GM12801 (cell line): ENCODE results near the gene CNN3.

Experiments
- CTCF ChIP-seq: IDR thresholded peaks from one replicate; pipeline ENCODE4 v1.5.1; 2011; ENCODE audit warnings: control low read depth; ENCODE audit not compliant: insufficient read length; ENCODE audit errors: extremely low read depth

The CNN3 gene

GRCh38 chr1:94878329-94878728 lies 48.6 kb downstream of the CNN3 start:
- no peak for TF ChIP-seq CTCF

GRCh38 chr1:94876362-94876761 lies 50.5 kb downstream of the CNN3 start:
- TF ChIP-seq CTCF: no peak

- no peak for TF ChIP-seq CTCF
Observed at GRCh38 chr1:94875794-94876193, 51.1 kb downstream of the CNN3 start.

DNA sequence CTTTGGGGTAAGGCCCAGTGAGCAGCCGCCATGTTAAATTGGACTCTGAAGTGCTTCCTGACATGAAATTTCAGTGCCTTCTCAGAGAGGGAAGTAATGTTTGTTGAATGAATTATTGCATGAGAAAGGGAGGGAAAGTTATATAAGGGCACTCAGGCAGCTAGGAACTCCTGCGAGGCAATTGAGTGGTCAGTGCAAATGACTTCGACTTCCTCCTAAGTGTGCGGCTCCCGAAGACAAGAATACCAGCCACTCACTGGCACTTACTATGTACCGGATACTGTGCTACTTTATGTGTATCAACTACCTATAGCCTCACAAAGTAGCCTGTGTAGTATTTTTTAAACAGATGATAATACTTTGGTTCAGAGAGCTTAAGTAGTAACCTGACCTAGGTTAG lies 52.5 kb downstream of the CNN3 start:
- TF ChIP-seq CTCF: no peak

- TF ChIP-seq CTCF: no peak
Observed at GRCh38 chr1:94873520-94874351, 53.2 kb downstream of the CNN3 start.

GRCh38 chr1:94872771-94873495 lies 54.0 kb downstream of the CNN3 start:
- no peak for TF ChIP-seq CTCF

DNA sequence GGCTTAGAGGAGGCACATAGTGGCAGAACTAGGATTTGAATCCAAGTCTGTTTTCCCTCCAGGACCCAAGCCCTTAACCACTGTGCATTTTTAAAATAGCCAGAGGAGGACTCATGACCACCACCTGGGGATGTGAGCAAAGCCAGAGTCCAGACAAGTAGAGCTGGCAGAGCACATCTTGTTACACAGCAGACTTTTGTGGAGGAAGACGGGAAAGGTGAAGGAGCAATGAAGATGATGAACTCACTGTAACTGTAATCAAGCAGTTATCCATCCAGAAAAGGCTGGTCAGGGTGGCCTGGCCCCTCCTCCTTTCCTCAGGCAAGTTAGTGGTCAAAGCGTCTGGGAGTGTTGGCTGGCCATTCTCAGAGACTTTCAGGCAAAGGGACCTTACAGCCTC lies 55.9 kb downstream of the CNN3 start:
- no peak for TF ChIP-seq CTCF
